Esophagus squamous epithelium (tissue), 4 donors: ENCODE results near the gene GPC6.

Source experiments
- POLR2A ChIP-seq, 4 donors: fragments of 450-650 bp; IDR thresholded peaks; one replicate each; pipeline ENCODE4 v1.6.1; 2017; ENCODE audit warnings: antibody characterized with exemption in 4 of 4, mild to moderate bottlenecking in 4 of 4, moderate library complexity in 3 of 4
- TF ChIP-seq, protein P1 (sequence below), 6 experiments: fragments of 450-650 bp in 4 of 6; fragments of 200-600 bp in 2 of 6; sonication (generic) in 2 of 6; IDR thresholded peaks; one replicate each; pipeline ENCODE4 v1.5.1; 2016 to 2019; ENCODE audit warnings: antibody characterized with exemption in 6 of 6, mild to moderate bottlenecking in 4 of 6, moderate library complexity in 4 of 6

DNA sequence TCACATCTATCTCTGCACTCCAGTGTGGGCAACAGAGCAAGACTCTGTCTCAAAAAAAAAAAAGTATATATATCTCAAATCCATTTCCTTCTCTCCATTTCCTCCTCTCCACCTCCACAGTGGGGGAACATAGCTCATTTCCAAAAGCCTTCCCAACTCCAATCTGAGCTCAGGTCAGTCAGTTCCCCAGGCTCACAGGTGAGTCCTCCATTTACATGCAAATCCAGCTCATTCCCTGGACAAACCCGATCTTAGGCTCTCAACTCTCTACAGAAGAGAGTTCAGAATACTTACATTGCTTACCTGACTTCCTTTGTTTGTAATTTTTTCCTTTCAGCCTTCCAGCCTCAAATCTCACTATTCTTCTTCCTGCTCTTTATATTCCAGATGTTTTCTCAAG, 518.3 kb downstream of the GPC6 start:
- TF ChIP-seq, protein P1, sequence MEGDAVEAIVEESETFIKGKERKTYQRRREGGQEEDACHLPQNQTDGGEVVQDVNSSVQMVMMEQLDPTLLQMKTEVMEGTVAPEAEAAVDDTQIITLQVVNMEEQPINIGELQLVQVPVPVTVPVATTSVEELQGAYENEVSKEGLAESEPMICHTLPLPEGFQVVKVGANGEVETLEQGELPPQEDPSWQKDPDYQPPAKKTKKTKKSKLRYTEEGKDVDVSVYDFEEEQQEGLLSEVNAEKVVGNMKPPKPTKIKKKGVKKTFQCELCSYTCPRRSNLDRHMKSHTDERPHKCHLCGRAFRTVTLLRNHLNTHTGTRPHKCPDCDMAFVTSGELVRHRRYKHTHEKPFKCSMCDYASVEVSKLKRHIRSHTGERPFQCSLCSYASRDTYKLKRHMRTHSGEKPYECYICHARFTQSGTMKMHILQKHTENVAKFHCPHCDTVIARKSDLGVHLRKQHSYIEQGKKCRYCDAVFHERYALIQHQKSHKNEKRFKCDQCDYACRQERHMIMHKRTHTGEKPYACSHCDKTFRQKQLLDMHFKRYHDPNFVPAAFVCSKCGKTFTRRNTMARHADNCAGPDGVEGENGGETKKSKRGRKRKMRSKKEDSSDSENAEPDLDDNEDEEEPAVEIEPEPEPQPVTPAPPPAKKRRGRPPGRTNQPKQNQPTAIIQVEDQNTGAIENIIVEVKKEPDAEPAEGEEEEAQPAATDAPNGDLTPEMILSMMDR (IDR thresholded peaks at IDR 0.05) = no peak
- TF ChIP-seq POLR2A (IDR thresholded peaks at IDR 0.05) = no peak
